Fibroblast of mammary gland (primary cell): ENCODE results near the gene DCTN5.
"Not testable (repeated sequence)": the region's sequence is repeated elsewhere in the genome, so short reads cannot be mapped to it uniquely, and the experiment has no call there.

ENCODE experiments used
- DNase-seq: peaks from one replicate; pipeline ENCODE4 v3.0.0-alpha.2; 2010; ENCODE audit warnings: low read depth
- H3K4me3 ChIP-seq: 2 replicates; pipeline ENCODE4 v1.5.1; 2011; ENCODE audit warnings: low read depth, mild to moderate bottlenecking, low read length, moderate library complexity; ENCODE audit not compliant: control insufficient read depth
- TF ChIP-seq, protein P1 (sequence below): conservative IDR thresholded peaks from 2 replicates; pipeline ENCODE4 v1.5.1; 2011; ENCODE audit warnings: low read depth, low read length, inconsistent platforms; ENCODE audit not compliant: control insufficient read depth, insufficient read depth

The DCTN5 gene

GRCh38 chr16:23608194-23608593, 33.1 kb upstream of the DCTN5 start:
- TF ChIP-seq, protein P1, sequence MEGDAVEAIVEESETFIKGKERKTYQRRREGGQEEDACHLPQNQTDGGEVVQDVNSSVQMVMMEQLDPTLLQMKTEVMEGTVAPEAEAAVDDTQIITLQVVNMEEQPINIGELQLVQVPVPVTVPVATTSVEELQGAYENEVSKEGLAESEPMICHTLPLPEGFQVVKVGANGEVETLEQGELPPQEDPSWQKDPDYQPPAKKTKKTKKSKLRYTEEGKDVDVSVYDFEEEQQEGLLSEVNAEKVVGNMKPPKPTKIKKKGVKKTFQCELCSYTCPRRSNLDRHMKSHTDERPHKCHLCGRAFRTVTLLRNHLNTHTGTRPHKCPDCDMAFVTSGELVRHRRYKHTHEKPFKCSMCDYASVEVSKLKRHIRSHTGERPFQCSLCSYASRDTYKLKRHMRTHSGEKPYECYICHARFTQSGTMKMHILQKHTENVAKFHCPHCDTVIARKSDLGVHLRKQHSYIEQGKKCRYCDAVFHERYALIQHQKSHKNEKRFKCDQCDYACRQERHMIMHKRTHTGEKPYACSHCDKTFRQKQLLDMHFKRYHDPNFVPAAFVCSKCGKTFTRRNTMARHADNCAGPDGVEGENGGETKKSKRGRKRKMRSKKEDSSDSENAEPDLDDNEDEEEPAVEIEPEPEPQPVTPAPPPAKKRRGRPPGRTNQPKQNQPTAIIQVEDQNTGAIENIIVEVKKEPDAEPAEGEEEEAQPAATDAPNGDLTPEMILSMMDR = no peak
- no peak overlapping the region for H3K4me3 ChIP-seq
- DNase-seq = peak; percentile 47

DNA sequence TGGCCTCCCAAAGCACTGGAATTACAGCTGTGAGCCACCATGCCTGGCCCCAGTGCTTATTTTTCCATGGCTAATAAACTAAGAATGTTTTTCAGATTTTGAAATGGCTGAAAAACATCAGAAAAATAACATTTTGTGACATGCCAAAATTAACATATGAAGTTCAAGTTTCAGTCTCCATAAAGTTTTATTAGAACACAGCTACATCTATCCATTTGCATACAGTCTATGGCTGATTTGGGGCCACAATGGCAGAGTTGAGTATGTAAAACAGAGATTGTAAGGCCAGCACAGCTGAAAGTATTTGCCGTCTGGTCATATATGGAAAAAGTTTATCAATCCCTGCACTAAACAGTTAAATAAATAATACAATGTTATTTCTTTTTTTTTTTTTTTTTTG, 31.3 kb upstream of the DCTN5 start:
- H3K4me3 ChIP-seq = no peak overlapping the region
- no peak for DNase-seq
- TF ChIP-seq, protein P1 = no peak

DNA sequence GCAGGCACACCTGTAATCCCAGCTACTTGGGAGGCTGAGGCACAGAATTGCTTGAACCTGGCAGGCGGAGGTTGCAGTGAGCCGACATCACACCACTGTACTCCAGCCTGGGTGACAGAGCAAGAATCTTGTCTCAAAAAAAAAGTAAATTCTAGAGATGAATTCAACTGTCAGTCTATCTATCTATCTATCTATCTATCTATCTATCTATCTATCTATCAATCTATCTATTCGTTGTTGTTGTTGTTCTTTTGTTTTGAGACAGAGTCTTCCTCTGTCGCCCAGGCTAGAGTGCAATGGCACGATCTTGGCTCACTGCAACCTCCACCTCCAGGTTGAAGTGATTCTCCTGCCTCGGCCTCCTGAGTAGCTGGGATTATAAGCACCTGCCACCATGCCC, 30.4 kb upstream of the DCTN5 start:
- not testable (repeated sequence) for H3K4me3 ChIP-seq, DNase-seq

DNA sequence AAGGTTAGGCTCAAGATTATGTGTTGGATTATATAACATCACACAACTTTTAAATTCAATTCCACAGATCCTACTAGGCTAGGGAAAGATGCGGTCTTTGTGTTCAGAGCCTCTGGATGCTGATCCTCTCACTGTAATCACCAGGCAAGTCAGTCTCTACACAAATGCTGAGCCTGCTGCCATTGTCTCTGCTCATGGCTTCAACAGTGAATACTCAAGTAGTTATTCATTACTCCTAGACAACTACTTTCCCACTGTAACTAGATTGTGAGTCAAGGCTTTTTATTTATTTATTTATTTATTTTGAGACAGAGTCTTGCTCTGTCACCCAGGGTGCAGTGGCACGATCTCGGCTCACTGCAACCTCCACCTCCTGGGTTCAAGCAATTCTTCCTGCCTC, 29.3 kb upstream of the DCTN5 start:
- TF ChIP-seq, protein P1 = no peak
- no peak for DNase-seq
- H3K4me3 ChIP-seq = no peak overlapping the region

DNA sequence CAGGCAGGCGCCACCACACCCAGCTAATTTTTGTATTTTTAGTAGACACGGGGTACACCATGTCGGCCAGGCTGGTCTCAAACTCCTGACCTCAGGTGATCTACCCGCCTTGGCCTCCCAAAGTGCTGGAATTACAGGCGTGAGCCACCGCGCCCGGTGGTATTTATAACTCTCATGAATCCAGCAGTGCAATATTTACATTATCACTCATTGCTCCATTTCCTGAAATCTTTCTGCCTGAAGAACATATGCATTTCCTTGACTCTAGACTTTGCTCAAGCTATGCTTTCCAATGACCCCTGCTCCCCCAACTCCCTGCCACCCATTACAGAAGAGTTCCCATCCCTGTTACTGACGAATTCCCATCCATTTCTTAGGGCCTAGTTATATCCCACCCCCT, 25.5 kb upstream of the DCTN5 start:
- H3K4me3 ChIP-seq = no peak overlapping the region
- TF ChIP-seq, protein P1 = no peak
- no peak for DNase-seq

DNA sequence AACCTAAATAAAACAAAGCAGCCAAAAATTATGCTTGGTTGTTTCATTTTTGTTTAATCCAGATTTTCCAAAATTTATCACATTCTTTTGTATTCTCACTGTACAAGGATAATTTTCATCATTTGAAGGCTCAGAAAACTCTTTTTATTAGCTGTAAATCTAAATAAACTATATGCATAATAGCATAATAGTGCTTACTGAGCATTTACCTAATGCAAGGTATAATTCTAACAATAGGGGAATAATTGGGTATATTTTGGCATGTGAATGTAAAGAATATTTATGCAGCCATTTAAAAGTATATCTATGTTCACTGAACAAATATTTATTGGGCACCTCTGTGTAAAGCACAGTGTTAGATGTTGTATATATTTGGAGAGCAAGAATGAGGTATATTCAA, 17.2 kb upstream of the DCTN5 start:
- TF ChIP-seq, protein P1 = no peak
- no peak overlapping the region for H3K4me3 ChIP-seq
- DNase-seq = no peak

DNA sequence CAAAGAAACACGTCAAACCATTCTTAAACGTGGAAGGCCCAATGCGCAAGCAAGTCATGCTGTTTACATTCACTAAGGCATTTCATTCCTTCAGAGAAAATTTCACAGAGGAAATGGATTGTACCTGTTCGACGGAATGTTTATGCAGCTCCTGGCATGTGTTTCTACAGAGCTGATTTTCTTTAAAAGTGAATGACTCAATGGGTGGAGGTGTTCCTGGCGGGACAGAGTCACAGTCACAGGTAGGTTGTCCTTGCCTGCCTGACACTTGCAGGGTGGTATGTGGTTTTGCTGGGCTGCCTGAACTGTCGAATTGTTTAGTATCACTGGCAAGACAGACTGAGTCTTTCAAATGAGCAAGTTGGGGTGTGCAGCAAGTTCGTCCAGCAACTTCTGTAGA, 11.8 kb upstream of the DCTN5 start:
- H3K4me3 ChIP-seq = no peak overlapping the region
- no peak for DNase-seq
- TF ChIP-seq, protein P1 = no peak

- DNase-seq, H3K4me3 ChIP-seq: not testable (repeated sequence)
Measured at GRCh38 chr16:23631874-23632273, 9.4 kb upstream of the DCTN5 start.
